Body of pancreas (tissue), 4 donors: ENCODE measurements around the gene COX15.

ENCODE experiments used
- POLR2A ChIP-seq, 3 donors: fragments of 450-650 bp; IDR thresholded peaks; one replicate each; pipeline ENCODE4 v1.6.1; 2016; ENCODE audit warnings: antibody characterized with exemption in 3 of 3, mild to moderate bottlenecking in 2 of 3
- TF ChIP-seq, protein P1 (sequence below), 7 experiments: fragments of 450-650 bp in 4 of 7; fragments of 200-600 bp in 3 of 7; sonication (generic) in 3 of 7; IDR thresholded peaks; one replicate each; pipeline ENCODE4 v1.5.1; 2016 to 2019; ENCODE audit warnings: antibody characterized with exemption in 7 of 7

DNA sequence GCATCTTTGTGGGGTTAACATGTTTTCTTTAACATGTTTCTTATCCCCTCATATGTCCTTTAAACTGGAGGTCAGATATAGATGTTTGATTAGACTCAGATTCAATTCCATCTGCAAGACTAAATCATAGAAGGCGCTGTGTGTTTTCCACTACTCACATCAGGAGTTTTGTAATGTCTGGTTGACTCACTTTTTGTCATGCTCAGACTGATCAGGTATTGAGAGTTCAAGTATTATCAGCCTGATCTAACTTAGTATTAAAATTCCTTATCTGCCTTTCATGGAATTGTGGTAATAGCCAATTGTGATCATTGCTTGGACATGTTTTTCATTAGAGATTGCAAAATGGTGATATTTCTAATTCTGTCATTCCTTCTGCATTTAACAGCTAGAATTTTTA lies 42.5 kb downstream of the COX15 start:
- TF ChIP-seq, protein P1, sequence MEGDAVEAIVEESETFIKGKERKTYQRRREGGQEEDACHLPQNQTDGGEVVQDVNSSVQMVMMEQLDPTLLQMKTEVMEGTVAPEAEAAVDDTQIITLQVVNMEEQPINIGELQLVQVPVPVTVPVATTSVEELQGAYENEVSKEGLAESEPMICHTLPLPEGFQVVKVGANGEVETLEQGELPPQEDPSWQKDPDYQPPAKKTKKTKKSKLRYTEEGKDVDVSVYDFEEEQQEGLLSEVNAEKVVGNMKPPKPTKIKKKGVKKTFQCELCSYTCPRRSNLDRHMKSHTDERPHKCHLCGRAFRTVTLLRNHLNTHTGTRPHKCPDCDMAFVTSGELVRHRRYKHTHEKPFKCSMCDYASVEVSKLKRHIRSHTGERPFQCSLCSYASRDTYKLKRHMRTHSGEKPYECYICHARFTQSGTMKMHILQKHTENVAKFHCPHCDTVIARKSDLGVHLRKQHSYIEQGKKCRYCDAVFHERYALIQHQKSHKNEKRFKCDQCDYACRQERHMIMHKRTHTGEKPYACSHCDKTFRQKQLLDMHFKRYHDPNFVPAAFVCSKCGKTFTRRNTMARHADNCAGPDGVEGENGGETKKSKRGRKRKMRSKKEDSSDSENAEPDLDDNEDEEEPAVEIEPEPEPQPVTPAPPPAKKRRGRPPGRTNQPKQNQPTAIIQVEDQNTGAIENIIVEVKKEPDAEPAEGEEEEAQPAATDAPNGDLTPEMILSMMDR (IDR thresholded peaks at IDR 0.05): no peak
- no peak for TF ChIP-seq POLR2A (IDR thresholded peaks at IDR 0.05)
